ENCODE results near the gene ZNF185.

The ZNF185 gene

GRCh38 chrX:152895121-152895520, 2.7 kb upstream of the ZNF185 start:
- no peaks in the 10 kb centered on the region for H3K9me3 ChIP-seq (ENCODE audit: control insufficient read depth in 1 of 2, low read length in 2 of 2)
- H3K9ac ChIP-seq (ENCODE audit: low read depth in 1 of 2, low read length in 2 of 2) = no peak overlapping the region
- no peak overlapping the region for H3K4me3 ChIP-seq (ENCODE audit: low read depth in 1 of 2, low read length in 2 of 2)
- H3K36me3 ChIP-seq (ENCODE audit: control insufficient read depth in 1 of 2, insufficient read depth in 2 of 2, low read length in 2 of 2) = no peaks in the 10 kb centered on the region
- H3K27me3 ChIP-seq (ENCODE audit: control insufficient read depth in 1 of 2, insufficient read depth in 2 of 2, low read length in 2 of 2) = no peaks in the 10 kb centered on the region
- H3K27ac ChIP-seq (ENCODE audit: low read depth, low read length) = no peak overlapping the region
- peaks cover 0 to 5% of the 10 kb centered on the region in 2 donors for H3K4me1 ChIP-seq (ENCODE audit: control insufficient read depth in 1 of 2, insufficient read depth in 2 of 2, low read length in 2 of 2)

DNA sequence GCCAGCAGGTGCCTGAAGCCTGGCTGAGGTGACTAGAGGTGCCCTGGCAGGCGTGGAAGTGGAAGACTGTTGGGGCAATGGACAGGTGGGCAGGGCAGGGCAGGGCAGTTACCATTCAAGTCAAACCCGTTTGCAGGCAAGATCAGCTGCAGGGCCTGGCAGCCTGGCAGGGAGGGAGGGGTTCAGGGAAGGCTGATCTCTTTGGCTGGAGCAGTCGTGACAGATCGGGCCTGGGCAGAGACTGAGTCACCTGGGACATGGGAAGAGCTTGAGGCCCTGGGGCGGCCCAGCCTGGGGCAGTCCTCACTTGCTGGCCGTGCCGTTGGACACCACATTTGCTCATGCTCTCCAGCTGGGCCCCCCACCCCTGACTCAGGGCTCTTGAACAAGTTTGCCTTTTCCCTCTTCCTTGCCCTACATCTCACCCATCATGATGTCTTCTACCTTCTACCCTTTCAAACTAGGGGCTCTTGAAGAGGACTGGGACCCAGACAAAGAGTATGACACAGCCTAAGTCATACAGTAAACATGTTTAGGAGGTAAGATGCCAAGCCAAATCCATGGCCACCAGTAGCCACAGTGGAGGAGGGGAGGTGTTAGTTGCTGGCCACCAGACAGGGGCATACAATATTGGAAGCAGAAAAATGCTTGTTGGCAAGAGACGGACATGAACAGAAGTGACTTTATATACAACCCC, 2.0 kb upstream of the ZNF185 start:
- Histone ChIP-seq H3K27ac (ENCODE audit: low read depth, low read length) (no peak overlapping the region), H3K9me3 (ENCODE audit: control insufficient read depth in 1 of 2, low read length in 2 of 2) (no peaks in the 10 kb centered on the region)

DNA sequence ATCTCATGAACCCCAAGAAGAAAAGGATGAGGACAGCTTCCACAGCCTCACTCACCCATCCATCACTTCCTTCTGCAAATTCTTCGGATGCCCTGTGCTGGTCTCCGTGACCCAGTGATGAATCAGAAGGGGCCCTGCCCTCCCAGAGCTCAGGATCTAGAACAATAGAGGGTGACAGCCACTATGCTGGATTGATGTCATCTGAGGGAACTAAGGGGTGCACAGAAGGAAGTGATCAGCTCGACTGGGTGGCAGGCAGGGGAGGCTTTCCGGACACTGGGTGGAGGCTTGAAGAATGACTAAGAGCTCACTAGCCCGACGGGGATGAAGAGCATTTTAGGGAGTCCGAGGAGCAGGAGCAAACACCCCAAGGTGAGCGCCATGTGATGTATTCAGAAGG, 1.4 kb upstream of the ZNF185 start:
- Histone ChIP-seq H3K4me1 (ENCODE audit: control insufficient read depth in 1 of 2, insufficient read depth in 2 of 2, low read length in 2 of 2) (peaks cover 0 to 5% of the 10 kb centered on the region in 2 donors), H3K9me3 (ENCODE audit: control insufficient read depth in 1 of 2, low read length in 2 of 2) (no peaks in the 10 kb centered on the region), H3K27me3 (ENCODE audit: control insufficient read depth in 1 of 2, insufficient read depth in 2 of 2, low read length in 2 of 2) (no peaks in the 10 kb centered on the region), H3K4me3 (ENCODE audit: low read depth in 1 of 2, low read length in 2 of 2) (no peak overlapping the region), H3K36me3 (ENCODE audit: control insufficient read depth in 1 of 2, insufficient read depth in 2 of 2, low read length in 2 of 2) (no peaks in the 10 kb centered on the region), H3K27ac (ENCODE audit: low read depth, low read length) (no peak overlapping the region), H3K9ac (ENCODE audit: low read depth in 1 of 2, low read length in 2 of 2) (no peak overlapping the region)

More for the DNA sequence above, 2.0 kb upstream of the ZNF185 start:
- Histone ChIP-seq H3K4me3 (ENCODE audit: low read depth in 1 of 2, low read length in 2 of 2) (no peak overlapping the region), H3K9ac (ENCODE audit: low read depth in 1 of 2, low read length in 2 of 2) (no peak overlapping the region), H3K27me3 (ENCODE audit: control insufficient read depth in 1 of 2, insufficient read depth in 2 of 2, low read length in 2 of 2) (no peaks in the 10 kb centered on the region), H3K4me1 (ENCODE audit: control insufficient read depth in 1 of 2, insufficient read depth in 2 of 2, low read length in 2 of 2) (peaks cover 0 to 5% of the 10 kb centered on the region in 2 donors), H3K36me3 (ENCODE audit: control insufficient read depth in 1 of 2, insufficient read depth in 2 of 2, low read length in 2 of 2) (no peaks in the 10 kb centered on the region)

GRCh38 chrX:152898442-152898841, 575 bp downstream of the ZNF185 start:
- Histone ChIP-seq H3K27me3 (ENCODE audit: control insufficient read depth in 1 of 2, insufficient read depth in 2 of 2, low read length in 2 of 2) (no peaks in the 10 kb centered on the region), H3K9me3 (ENCODE audit: control insufficient read depth in 1 of 2, low read length in 2 of 2) (no peaks in the 10 kb centered on the region), H3K9ac (ENCODE audit: low read depth in 1 of 2, low read length in 2 of 2) (no peak overlapping the region), H3K4me3 (ENCODE audit: low read depth in 1 of 2, low read length in 2 of 2) (no peak overlapping the region), H3K27ac (ENCODE audit: low read depth, low read length) (no peak overlapping the region), H3K36me3 (ENCODE audit: control insufficient read depth in 1 of 2, insufficient read depth in 2 of 2, low read length in 2 of 2) (no peaks in the 10 kb centered on the region), H3K4me1 (ENCODE audit: control insufficient read depth in 1 of 2, insufficient read depth in 2 of 2, low read length in 2 of 2) (peaks cover 0 to 5% of the 10 kb centered on the region in 2 donors)

DNA sequence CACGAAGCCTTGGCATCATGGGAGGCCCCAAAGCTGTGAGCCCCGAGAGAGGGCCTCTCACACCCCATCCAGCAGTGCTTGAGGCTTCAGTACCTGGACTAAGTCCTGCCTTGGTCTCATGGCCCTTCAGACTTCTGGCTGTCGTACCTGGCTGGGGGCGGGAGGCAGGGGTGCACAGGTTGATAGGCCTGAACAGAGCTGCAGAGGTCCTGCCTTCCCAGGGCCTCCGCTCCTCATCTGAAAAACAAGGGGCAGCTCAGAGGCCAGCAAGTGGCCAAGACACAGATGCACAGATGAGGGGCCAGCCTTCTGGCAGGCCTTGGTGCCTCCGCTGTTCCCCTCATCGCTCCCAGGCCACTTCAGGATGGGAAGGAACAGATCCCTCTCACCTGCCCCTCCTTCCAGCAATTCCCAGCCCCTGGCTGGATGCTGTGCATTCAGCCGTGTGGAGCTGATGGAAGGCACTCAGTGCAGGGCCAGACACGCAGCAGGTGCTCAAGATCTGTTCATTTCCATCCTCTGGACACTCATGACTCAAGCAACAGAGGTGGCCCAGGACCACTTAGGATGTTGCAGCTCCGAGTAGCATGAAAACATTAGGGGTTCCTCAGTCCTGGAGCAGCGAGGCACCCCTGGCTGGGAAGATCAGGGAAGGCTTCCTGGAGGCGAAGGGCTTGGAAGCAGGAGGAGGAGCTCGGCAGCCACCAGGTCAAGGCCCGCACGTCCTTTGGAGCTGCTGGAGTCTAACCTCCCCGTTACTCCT, 1.4 kb downstream of the ZNF185 start:
- H3K27ac ChIP-seq (ENCODE audit: low read depth, low read length) = no peak overlapping the region
- no peaks in the 10 kb centered on the region for H3K9me3 ChIP-seq (ENCODE audit: control insufficient read depth in 1 of 2, low read length in 2 of 2)
- no peaks in the 10 kb centered on the region for H3K27me3 ChIP-seq (ENCODE audit: control insufficient read depth in 1 of 2, insufficient read depth in 2 of 2, low read length in 2 of 2)
- no peak overlapping the region for H3K9ac ChIP-seq (ENCODE audit: low read depth in 1 of 2, low read length in 2 of 2)
- H3K4me1 ChIP-seq (ENCODE audit: control insufficient read depth in 1 of 2, insufficient read depth in 2 of 2, low read length in 2 of 2) = peaks cover 0 to 7% of the 10 kb centered on the region in 2 donors
- H3K36me3 ChIP-seq (ENCODE audit: control insufficient read depth in 1 of 2, insufficient read depth in 2 of 2, low read length in 2 of 2) = no peaks in the 10 kb centered on the region
- H3K4me3 ChIP-seq (ENCODE audit: low read depth in 1 of 2, low read length in 2 of 2) = no peak overlapping the region

DNA sequence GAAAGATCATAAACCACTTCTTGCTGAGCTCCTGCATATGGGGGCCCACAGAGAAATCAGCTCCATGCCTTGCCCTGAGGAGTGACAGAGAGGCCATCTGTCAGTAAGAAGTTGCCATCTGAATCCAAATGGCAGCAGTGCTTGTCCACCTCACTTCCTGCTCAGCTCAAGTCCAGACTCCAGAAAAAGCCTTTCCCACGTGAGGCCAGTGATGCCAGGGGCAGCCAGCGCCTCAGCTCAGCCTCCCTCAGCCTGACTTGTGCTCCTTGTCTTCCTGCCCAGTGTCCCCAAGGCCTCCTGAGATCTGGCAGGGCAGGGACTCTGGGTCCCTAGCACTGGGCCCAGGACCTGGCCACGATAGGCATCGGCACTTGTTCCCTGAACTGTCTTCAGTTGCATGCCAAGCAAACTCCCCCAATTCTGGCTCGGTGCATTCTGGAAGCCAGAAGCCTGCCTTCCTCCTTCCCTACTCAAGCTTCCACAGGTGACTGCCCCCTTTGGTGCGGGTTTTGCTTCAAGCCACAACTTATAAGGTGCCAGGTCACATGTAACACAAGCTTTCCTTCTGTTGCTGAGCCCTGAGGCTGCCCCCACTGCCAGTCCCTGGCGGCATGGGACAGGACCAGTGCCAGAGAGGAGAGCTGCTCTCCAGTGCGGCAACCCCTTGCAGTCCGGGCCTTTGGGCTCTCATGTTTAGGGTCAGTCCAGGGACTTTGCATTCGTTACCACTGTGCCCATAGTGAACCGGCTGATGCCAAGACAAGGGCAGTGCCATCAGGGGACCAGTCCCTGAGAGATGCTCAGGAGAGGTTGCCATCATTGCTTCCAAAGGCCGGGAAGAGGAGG, 2.2 kb downstream of the ZNF185 start:
- H3K36me3 ChIP-seq (ENCODE audit: control insufficient read depth in 1 of 2, insufficient read depth in 2 of 2, low read length in 2 of 2) = no peaks in the 10 kb centered on the region
- H3K9ac ChIP-seq (ENCODE audit: low read depth in 1 of 2, low read length in 2 of 2) = no peak overlapping the region
- H3K27me3 ChIP-seq (ENCODE audit: control insufficient read depth in 1 of 2, insufficient read depth in 2 of 2, low read length in 2 of 2) = no peaks in the 10 kb centered on the region
- no peaks in the 10 kb centered on the region for H3K9me3 ChIP-seq (ENCODE audit: control insufficient read depth in 1 of 2, low read length in 2 of 2)
- no peak overlapping the region for H3K4me3 ChIP-seq (ENCODE audit: low read depth in 1 of 2, low read length in 2 of 2)
- no peak overlapping the region for H3K27ac ChIP-seq (ENCODE audit: low read depth, low read length)
- peaks cover 0 to 10% of the 10 kb centered on the region in 2 donors for H3K4me1 ChIP-seq (ENCODE audit: control insufficient read depth in 1 of 2, insufficient read depth in 2 of 2, low read length in 2 of 2)

DNA sequence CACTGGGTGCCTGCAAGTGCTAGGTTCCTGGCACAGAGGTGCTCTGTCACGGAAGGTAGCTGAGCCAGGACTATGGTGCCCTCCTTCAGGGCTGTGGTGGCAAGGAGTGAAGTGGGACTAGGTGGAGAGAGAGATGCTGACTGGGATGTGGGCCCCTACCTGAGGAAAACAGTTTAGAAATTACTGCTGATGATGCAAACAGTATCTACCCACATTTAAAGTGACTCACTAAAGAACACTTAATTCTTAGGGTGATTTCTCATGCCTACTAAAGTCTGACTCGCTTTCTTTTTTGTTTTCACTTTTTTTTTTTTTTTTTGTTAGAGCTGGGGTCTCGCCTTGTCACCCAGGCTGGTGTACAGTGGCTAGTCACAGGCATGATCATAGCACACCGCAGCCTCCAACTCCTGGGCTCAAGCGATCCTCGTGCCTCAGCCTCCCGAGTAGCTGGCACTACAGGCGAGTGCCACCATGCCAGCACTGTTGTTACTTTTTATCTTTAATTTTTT, 3.1 kb downstream of the ZNF185 start:
- H3K9me3 ChIP-seq (ENCODE audit: control insufficient read depth in 1 of 2, low read length in 2 of 2) = no peaks in the 10 kb centered on the region
- no peaks in the 10 kb centered on the region for H3K36me3 ChIP-seq (ENCODE audit: control insufficient read depth in 1 of 2, insufficient read depth in 2 of 2, low read length in 2 of 2)
- no peak overlapping the region for H3K9ac ChIP-seq (ENCODE audit: low read depth in 1 of 2, low read length in 2 of 2)
- H3K4me3 ChIP-seq (ENCODE audit: low read depth in 1 of 2, low read length in 2 of 2) = no peak overlapping the region
- H3K27me3 ChIP-seq (ENCODE audit: control insufficient read depth in 1 of 2, insufficient read depth in 2 of 2, low read length in 2 of 2) = no peaks in the 10 kb centered on the region
- H3K27ac ChIP-seq (ENCODE audit: low read depth, low read length) = no peak overlapping the region
- H3K4me1 ChIP-seq (ENCODE audit: control insufficient read depth in 1 of 2, insufficient read depth in 2 of 2, low read length in 2 of 2) = peaks cover 0 to 8% of the 10 kb centered on the region in 2 donors

GRCh38 chrX:152901816-152902501, 4.1 kb downstream of the ZNF185 start:
- H3K27me3 ChIP-seq (ENCODE audit: control insufficient read depth in 1 of 2, insufficient read depth in 2 of 2, low read length in 2 of 2) = no peaks in the 10 kb centered on the region
- H3K4me3 ChIP-seq (ENCODE audit: low read depth in 1 of 2, low read length in 2 of 2) = no peak overlapping the region
- peaks cover 0 to 5% of the 10 kb centered on the region in 2 donors for H3K4me1 ChIP-seq (ENCODE audit: control insufficient read depth in 1 of 2, insufficient read depth in 2 of 2, low read length in 2 of 2)
- no peaks in the 10 kb centered on the region for H3K9me3 ChIP-seq (ENCODE audit: control insufficient read depth in 1 of 2, low read length in 2 of 2)
- no peak overlapping the region for H3K27ac ChIP-seq (ENCODE audit: low read depth, low read length)
- H3K36me3 ChIP-seq (ENCODE audit: control insufficient read depth in 1 of 2, insufficient read depth in 2 of 2, low read length in 2 of 2) = no peaks in the 10 kb centered on the region
- H3K9ac ChIP-seq (ENCODE audit: low read depth in 1 of 2, low read length in 2 of 2) = no peak overlapping the region

- Histone ChIP-seq H3K27ac (ENCODE audit: low read depth, low read length) (no peak overlapping the region), H3K4me1 (ENCODE audit: control insufficient read depth in 1 of 2, insufficient read depth in 2 of 2, low read length in 2 of 2) (peaks cover 0 to 5% of the 10 kb centered on the region in 2 donors), H3K27me3 (ENCODE audit: control insufficient read depth in 1 of 2, insufficient read depth in 2 of 2, low read length in 2 of 2) (no peaks in the 10 kb centered on the region), H3K4me3 (ENCODE audit: low read depth in 1 of 2, low read length in 2 of 2) (no peak overlapping the region), H3K9ac (ENCODE audit: low read depth in 1 of 2, low read length in 2 of 2) (no peak overlapping the region), H3K9me3 (ENCODE audit: control insufficient read depth in 1 of 2, low read length in 2 of 2) (no peaks in the 10 kb centered on the region), H3K36me3 (ENCODE audit: control insufficient read depth in 1 of 2, insufficient read depth in 2 of 2, low read length in 2 of 2) (no peaks in the 10 kb centered on the region)
Observed at GRCh38 chrX:152902502-152902820, 4.6 kb downstream of the ZNF185 start.

All from duodenal mucosa (tissue), 2 donors.